Psoas muscle (tissue), 8 donors: ENCODE measurements around the gene MAP6. TPM values are rescaled to one million over a fixed set of nuclear protein-coding genes. Genes with fewer than 3 reads are reported as not detected.

Experiments
- ATAC-seq, 4 donors: fragments of 200-7000 bp; cut with Tn5 transposase; one replicate each; pipeline ENCODE4 v1.9.1; 2020; ENCODE audit warnings: moderate library complexity in 3 of 4, mild to moderate bottlenecking in 2 of 4
- DNase-seq, 2 donors: peaks; one replicate each; pipeline ENCODE4 v3.0.0-alpha.2; 2020
- H3K27ac ChIP-seq: fragments of 200-600 bp; one replicate; pipeline ENCODE4 v1.8.0; 2022
- H3K27me3 ChIP-seq, 3 donors: fragments of 200-600 bp in 1 of 3; one replicate each; pipeline versions ENCODE4 v1.6.1 to v1.8.0; 2013 to 2022; ENCODE audit warnings: low read length in 2 of 3, mild to moderate bottlenecking in 2 of 3, moderate library complexity in 1 of 3; ENCODE audit not compliant: insufficient read depth in 3 of 3
- H3K36me3 ChIP-seq, 2 donors: fragments of 200-600 bp in 1 of 2; one replicate each; pipeline versions ENCODE4 v1.6.1 to v1.8.0; 2013 to 2022; ENCODE audit warnings: low read depth in 1 of 2, mild to moderate bottlenecking in 1 of 2, moderate library complexity in 1 of 2; ENCODE audit not compliant: insufficient read depth in 1 of 2
- H3K4me1 ChIP-seq: fragments of 200-600 bp; one replicate; pipeline ENCODE4 v1.8.0; 2022
- H3K4me3 ChIP-seq: fragments of 200-600 bp; one replicate; pipeline ENCODE4 v1.8.0; 2022; ENCODE audit warnings: mild to moderate bottlenecking
- H3K9me3 ChIP-seq: fragments of 200-600 bp; one replicate; pipeline ENCODE4 v1.8.0; 2022
- WGBS, 3 donors: extraction: QIAGEN DNeasy Blood & Tissue Kit; methylation state at CpG; one replicate each; pipeline versions ENCODE4 v1.1.6 to v1.1.7; 2013; 5-methylcytosine and 5-hydroxymethylcytosine counted together
- intact Hi-C, 2 donors: fragments of 100-400 bp; cut with DNase I; formaldehyde crosslinking; loops; one replicate each; pipeline versions ENCODE4 v1.11.0 to v1.14.2; 2022
- polyA plus RNA-seq, 3 donors: library from polyadenylated mRNA; stranded (reverse); fragments of 200-250 nt; gene quantifications; one replicate each; pipeline ENCODE4 v1.2.3, GENCODE V29; 2013
- total RNA-seq, 4 donors: library from RNA; stranded (reverse); fragmentation: NEBNext Ultra II Directional in 2 of 4; extraction: Animal tissue kit (Norgen Biotek cat#: 25700) in 2 of 4; gene quantifications; one replicate each; pipeline versions ENCODE4 v1.2.1 to v1.2.4, GENCODE V29; 2021 to 2023
- TF ChIP-seq, protein P1 (sequence below): fragments of 200-600 bp; IDR thresholded peaks from one replicate; pipeline ENCODE4 v1.8.0; 2022; ENCODE audit warnings: antibody characterized with exemption
- donor health status: healthy with polysubstance abuse.
- donor health status: DM: no; HTN: no; CAD: no; lungs with moderate emphysema.
- donor health status: Bipolar disorder and iron deficiency.
- donor health status: healthy.
- donor health status: DM: yes; HTN: yes; CAD: no.
- donor health status: DM: no; HTN: no; CAD: no.
- donor health status: DM: no; HTN: no; CAD: no.
- donor health status: DM: yes; HTN: yes; CAD: no.

Gene MAP6
- total and polyA plus RNA-seq, 7 donors = 0.14 to 0.56 (median 0.26) TPM

- 67 to 83% (median 79%) methylated on average over 11 of the region's 11 CpGs for WGBS, 3 donors
- no peak for DNase-seq
- no peaks in the 10 kb centered on the region for H3K36me3 ChIP-seq
- no peak for ATAC-seq
- H3K4me1 ChIP-seq = no peaks in the 10 kb centered on the region
- no peak overlapping the region for H3K27ac ChIP-seq
- intact Hi-C loops = no loop called here
- peaks cover 0 to 44% (median 3%) of the 10 kb centered on the region in 3 donors for H3K27me3 ChIP-seq
- TF ChIP-seq, protein P1, sequence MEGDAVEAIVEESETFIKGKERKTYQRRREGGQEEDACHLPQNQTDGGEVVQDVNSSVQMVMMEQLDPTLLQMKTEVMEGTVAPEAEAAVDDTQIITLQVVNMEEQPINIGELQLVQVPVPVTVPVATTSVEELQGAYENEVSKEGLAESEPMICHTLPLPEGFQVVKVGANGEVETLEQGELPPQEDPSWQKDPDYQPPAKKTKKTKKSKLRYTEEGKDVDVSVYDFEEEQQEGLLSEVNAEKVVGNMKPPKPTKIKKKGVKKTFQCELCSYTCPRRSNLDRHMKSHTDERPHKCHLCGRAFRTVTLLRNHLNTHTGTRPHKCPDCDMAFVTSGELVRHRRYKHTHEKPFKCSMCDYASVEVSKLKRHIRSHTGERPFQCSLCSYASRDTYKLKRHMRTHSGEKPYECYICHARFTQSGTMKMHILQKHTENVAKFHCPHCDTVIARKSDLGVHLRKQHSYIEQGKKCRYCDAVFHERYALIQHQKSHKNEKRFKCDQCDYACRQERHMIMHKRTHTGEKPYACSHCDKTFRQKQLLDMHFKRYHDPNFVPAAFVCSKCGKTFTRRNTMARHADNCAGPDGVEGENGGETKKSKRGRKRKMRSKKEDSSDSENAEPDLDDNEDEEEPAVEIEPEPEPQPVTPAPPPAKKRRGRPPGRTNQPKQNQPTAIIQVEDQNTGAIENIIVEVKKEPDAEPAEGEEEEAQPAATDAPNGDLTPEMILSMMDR = no peak
- H3K9me3 ChIP-seq = no peaks in the 10 kb centered on the region
- H3K4me3 ChIP-seq = no peak overlapping the region
These were observed 10.7 kb upstream of the MAP6 start for GRCh38 chr11:75679566-75679965.

DNA sequence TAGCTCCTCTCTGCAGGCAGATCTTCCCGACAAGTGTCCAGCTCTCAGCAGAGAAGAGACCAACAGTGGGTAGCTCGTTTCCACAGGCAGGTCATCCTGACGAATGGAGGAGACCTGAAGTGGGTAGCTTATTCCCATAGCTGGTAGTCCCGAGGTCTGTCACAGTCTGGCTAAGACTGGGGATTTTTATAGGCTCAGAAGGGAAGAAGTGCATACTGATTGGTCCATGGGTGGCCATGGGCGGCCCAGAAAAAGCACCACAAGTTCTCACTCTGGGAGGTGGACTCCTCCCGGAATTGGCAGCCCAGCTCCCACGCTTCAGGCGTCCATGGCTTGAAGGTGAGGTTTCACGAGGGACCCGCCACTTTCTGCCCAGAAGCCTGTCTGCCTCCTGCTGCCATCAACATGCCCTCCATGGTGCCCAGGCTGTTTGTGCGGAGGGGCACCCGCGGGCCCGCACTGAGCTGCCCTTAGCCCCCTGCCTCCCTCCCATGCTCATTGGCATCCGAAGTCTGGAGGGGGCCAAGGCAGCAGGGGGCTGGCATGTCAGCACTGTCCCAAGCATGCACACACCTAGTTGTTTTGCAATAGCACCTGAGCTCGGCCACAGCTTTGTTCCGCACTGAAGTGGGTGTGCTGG is 9.9 kb upstream of the MAP6 start:
- H3K4me1 ChIP-seq = no peaks in the 10 kb centered on the region
- peaks cover 0 to 39% (median 3%) of the 10 kb centered on the region in 3 donors for H3K27me3 ChIP-seq
- H3K36me3 ChIP-seq = no peaks in the 10 kb centered on the region
- DNase-seq (no peak), ATAC-seq (no peak)
- TF ChIP-seq, protein P1 = no peak
- 70 to 76% (median 75%) methylated on average over 17 of the region's 17 CpGs for WGBS, 3 donors
- intact Hi-C loops = no loop called here
- no peak overlapping the region for H3K27ac ChIP-seq
- no peaks in the 10 kb centered on the region for H3K9me3 ChIP-seq
- H3K4me3 ChIP-seq = no peak overlapping the region

- Histone ChIP-seq H3K36me3 (no peaks in the 10 kb centered on the region), H3K27ac (no peak overlapping the region), H3K9me3 (no peaks in the 10 kb centered on the region), H3K4me3 (no peak overlapping the region), H3K4me1 (no peaks in the 10 kb centered on the region), H3K27me3 (peaks cover 0 to 36% (median 3%) of the 10 kb centered on the region in 3 donors)
- no peak for DNase-seq
- TF ChIP-seq, protein P1 = no peak
- intact Hi-C loops = no loop called here
- ATAC-seq = no peak
- WGBS, 3 donors = 30 to 46% (median 31%) methylated on average over 12 of the region's 12 CpGs
These were observed 9.1 kb upstream of the MAP6 start for GRCh38 chr11:75677909-75678308.

GRCh38 chr11:75677275-75677674 is 8.4 kb upstream of the MAP6 start:
- Histone ChIP-seq H3K9me3 (no peaks in the 10 kb centered on the region), H3K36me3 (no peaks in the 10 kb centered on the region), H3K4me3 (no peak overlapping the region), H3K4me1 (no peaks in the 10 kb centered on the region), H3K27me3 (peaks cover 0 to 36% (median 3%) of the 10 kb centered on the region in 3 donors), H3K27ac (no peak overlapping the region)
- intact Hi-C loops = no loop called here
- no peak for ATAC-seq
- WGBS, 3 donors = 92 to 98% (median 94%) methylated on average over 1 of the region's 1 CpG
- TF ChIP-seq, protein P1 = no peak
- no peak for DNase-seq
